Activated naive CD4-positive, alpha-beta T cell treated with anti-CD3 and anti-CD28 coated beads for 36 hours (primary cell): ENCODE results near the gene MAPT. TPM values are rescaled to one million over a fixed set of nuclear protein-coding genes. Genes with fewer than 3 reads are reported as not detected.

Source experiments
- CTCF ChIA-PET: fragments of 350-600 bp; sonication (Branson Sonifier 250); formaldehyde crosslinking; loops from one replicate; lab custom pipeline; 2021; ENCODE audit warnings: antibody characterized with exemption; lab: Charles Lee
- DNase-seq: peaks from one replicate; pipeline ENCODE4 v3.0.0-alpha.2; 2020
- H3K27ac Mint-ChIP-seq: one replicate; pipeline ENCODE4 v1.8.0; 2021; ENCODE audit warnings: mild to moderate bottlenecking, mixed read lengths
- H3K27me3 Mint-ChIP-seq: one replicate; pipeline ENCODE4 v1.8.0; 2021; ENCODE audit warnings: low read depth, mixed read lengths
- H3K36me3 Mint-ChIP-seq: one replicate; pipeline ENCODE4 v1.8.0; 2021; ENCODE audit warnings: low read depth, mixed read lengths
- H3K4me1 Mint-ChIP-seq: one replicate; pipeline ENCODE4 v1.8.0; 2021; ENCODE audit warnings: low read depth, mixed read lengths
- H3K4me3 Mint-ChIP-seq: one replicate; pipeline ENCODE4 v1.8.0; 2021; ENCODE audit warnings: mild to moderate bottlenecking, moderate library complexity, mixed read lengths
- H3K9me3 Mint-ChIP-seq: one replicate; pipeline ENCODE4 v1.8.0; 2021; ENCODE audit warnings: mixed read lengths
- intact Hi-C: fragments of 100-400 bp; cut with micrococcal nuclease; formaldehyde crosslinking; loops from one replicate; pipeline ENCODE4 v1.15.1; 2023
- total RNA-seq, 2 experiments: library from RNA; stranded (reverse); gene quantifications; one replicate each; pipeline ENCODE4 v1.2.3, GENCODE V29; 2021

Gene MAPT
- total RNA-seq, 2 experiments from 2014 or later, result 0.57 to 0.86 TPM

GRCh38 chr17:46037722-46038255, 143.4 kb downstream of the MAPT start:
- intact Hi-C loops, result no loop called here
- CTCF ChIA-PET, result interaction anchor here (0.7 to 1.5 kb wide), 3 partner anchors 9 to 149 kb away, joined by 3 to 4 read pairs (median 3); no protein-coding TSS in a partner anchor
- H3K27me3 Mint-ChIP-seq, result no peaks in the 10 kb centered on the region
- peak overlapping the region; percentile 20 for H3K27ac Mint-ChIP-seq
- H3K4me1 Mint-ChIP-seq, result peaks cover 5% of the 10 kb centered on the region
- peaks cover 18% of the 10 kb centered on the region for H3K36me3 Mint-ChIP-seq
- no peaks in the 10 kb centered on the region for H3K9me3 Mint-ChIP-seq
- H3K4me3 Mint-ChIP-seq, result no peak overlapping the region
- DNase-seq, result no peak

- no peak for DNase-seq
- H3K9me3 Mint-ChIP-seq, result no peaks in the 10 kb centered on the region
- intact Hi-C loops, result no loop called here
- CTCF ChIA-PET, result interaction anchor here (0.7 to 1.5 kb wide), 2 partner anchors 9 to 148 kb away, joined by 3 to 4 read pairs; no protein-coding TSS in a partner anchor
- H3K4me3 Mint-ChIP-seq, result no peak overlapping the region
- H3K27ac Mint-ChIP-seq, result peak overlapping the region; percentile 15
- peaks cover 5% of the 10 kb centered on the region for H3K4me1 Mint-ChIP-seq
- H3K36me3 Mint-ChIP-seq, result peaks cover 19% of the 10 kb centered on the region
- no peaks in the 10 kb centered on the region for H3K27me3 Mint-ChIP-seq
These were observed 144.1 kb downstream of the MAPT start for GRCh38 chr17:46038414-46038813.

- H3K27me3 Mint-ChIP-seq, result no peaks in the 10 kb centered on the region
- peaks cover 5% of the 10 kb centered on the region for H3K4me1 Mint-ChIP-seq
- no peaks in the 10 kb centered on the region for H3K9me3 Mint-ChIP-seq
- intact Hi-C loops, result no loop called here
- H3K36me3 Mint-ChIP-seq, result peaks cover 23% of the 10 kb centered on the region
- no peak for DNase-seq
- no peak overlapping the region for H3K27ac Mint-ChIP-seq
- CTCF ChIA-PET, result interaction anchor here (1.5 kb wide), 1 partner anchor 148 kb away, joined by 4 read pairs; no protein-coding TSS in a partner anchor
- no peak overlapping the region for H3K4me3 Mint-ChIP-seq
These were observed 144.6 kb downstream of the MAPT start for GRCh38 chr17:46038937-46039336.

- intact Hi-C loops, result no loop called here
These were observed 145.3 kb downstream of the MAPT start for GRCh38 chr17:46039592-46040186.

GRCh38 chr17:46042246-46042645, 147.9 kb downstream of the MAPT start:
- intact Hi-C loops, result no loop called here

More at GRCh38 chr17:46039592-46040186, 145.3 kb downstream of the MAPT start:
- Mint-ChIP-seq H3K27me3 (no peaks in the 10 kb centered on the region), H3K36me3 (peaks cover 25% of the 10 kb centered on the region), H3K4me3 (no peak overlapping the region), H3K9me3 (no peaks in the 10 kb centered on the region), H3K4me1 (peaks cover 11% of the 10 kb centered on the region), H3K27ac (no peak overlapping the region)
- DNase-seq, result no peak
- CTCF ChIA-PET, result interaction anchor here (1.0 kb wide), 1 partner anchor 11 kb away, joined by 3 read pairs; no protein-coding TSS in a partner anchor

GRCh38 chr17:46042925-46043324, 148.6 kb downstream of the MAPT start:
- Mint-ChIP-seq H3K9me3 (no peaks in the 10 kb centered on the region), H3K36me3 (peaks cover 24% of the 10 kb centered on the region)

More at GRCh38 chr17:46042246-46042645, 147.9 kb downstream of the MAPT start:
- no peaks in the 10 kb centered on the region for H3K9me3 Mint-ChIP-seq
- peaks cover 11% of the 10 kb centered on the region for H3K4me1 Mint-ChIP-seq
- no peak for DNase-seq
- H3K27ac Mint-ChIP-seq, result no peak overlapping the region
- CTCF ChIA-PET, result interaction anchor here (0.9 to 2.3 kb wide), 3 partner anchors 13 to 141 kb away, joined by 4 read pairs; no protein-coding TSS in a partner anchor
- H3K4me3 Mint-ChIP-seq, result no peak overlapping the region
- H3K27me3 Mint-ChIP-seq, result no peaks in the 10 kb centered on the region
- H3K36me3 Mint-ChIP-seq, result peaks cover 26% of the 10 kb centered on the region

GRCh38 chr17:46043606-46044005, 149.3 kb downstream of the MAPT start:
- intact Hi-C loops, result loop anchor here (1.0 kb wide), 3 partner anchors 41 to 170 kb away; no protein-coding TSS in a partner anchor
- H3K36me3 Mint-ChIP-seq, result peaks cover 23% of the 10 kb centered on the region
- H3K4me1 Mint-ChIP-seq, result peaks cover 11% of the 10 kb centered on the region
- no peaks in the 10 kb centered on the region for H3K9me3 Mint-ChIP-seq
- no peak for DNase-seq
- no peak overlapping the region for H3K4me3 Mint-ChIP-seq
- no peak overlapping the region for H3K27ac Mint-ChIP-seq
- no peaks in the 10 kb centered on the region for H3K27me3 Mint-ChIP-seq
- CTCF ChIA-PET, result interaction anchor here (0.6 to 2.8 kb wide), 22 partner anchors 10 to 745 kb away, joined by 3 to 31 read pairs (median 4); no protein-coding TSS in a partner anchor

More at GRCh38 chr17:46042925-46043324, 148.6 kb downstream of the MAPT start:
- intact Hi-C loops, result no loop called here
- no peak overlapping the region for H3K4me3 Mint-ChIP-seq
- no peaks in the 10 kb centered on the region for H3K27me3 Mint-ChIP-seq
- DNase-seq, result no peak
- H3K27ac Mint-ChIP-seq, result no peak overlapping the region
- peaks cover 11% of the 10 kb centered on the region for H3K4me1 Mint-ChIP-seq
- CTCF ChIA-PET, result interaction anchor here (0.6 to 2.8 kb wide), 9 partner anchors 41 to 170 kb away, joined by 3 to 31 read pairs (median 4); no protein-coding TSS in a partner anchor

GRCh38 chr17:46044286-46044928, 150.1 kb downstream of the MAPT start:
- peaks cover 11% of the 10 kb centered on the region for H3K4me1 Mint-ChIP-seq
- H3K4me3 Mint-ChIP-seq, result no peak overlapping the region
- DNase-seq, result peak; percentile 82
- H3K36me3 Mint-ChIP-seq, result peaks cover 25% of the 10 kb centered on the region
- H3K9me3 Mint-ChIP-seq, result no peaks in the 10 kb centered on the region
- no peak overlapping the region for H3K27ac Mint-ChIP-seq
- no peaks in the 10 kb centered on the region for H3K27me3 Mint-ChIP-seq
- intact Hi-C loops, result loop anchor here (1.0 kb wide), 3 partner anchors 42 to 169 kb away; no protein-coding TSS in a partner anchor
- CTCF ChIA-PET, result interaction anchor here (0.6 to 2.8 kb wide), 27 partner anchors 9 to 744 kb away, joined by 3 to 31 read pairs (median 4); no protein-coding TSS in a partner anchor

- Mint-ChIP-seq H3K4me3 (no peak overlapping the region), H3K27ac (no peak overlapping the region), H3K9me3 (no peaks in the 10 kb centered on the region), H3K27me3 (no peaks in the 10 kb centered on the region), H3K36me3 (peaks cover 31% of the 10 kb centered on the region), H3K4me1 (peaks cover 11% of the 10 kb centered on the region)
- no peak for DNase-seq
- CTCF ChIA-PET, result interaction anchor here (0.6 to 2.8 kb wide), 23 partner anchors 9 to 170 kb away, joined by 3 to 31 read pairs (median 5); no protein-coding TSS in a partner anchor
- intact Hi-C loops, result loop anchor here (1.0 kb wide), 3 partner anchors 43 to 168 kb away; no protein-coding TSS in a partner anchor
These were observed 150.6 kb downstream of the MAPT start for GRCh38 chr17:46044989-46045388.

GRCh38 chr17:46045639-46046038, 151.3 kb downstream of the MAPT start:
- Mint-ChIP-seq H3K9me3 (no peaks in the 10 kb centered on the region), H3K4me3 (no peak overlapping the region), H3K27ac (peak overlapping the region; percentile 17), H3K4me1 (peaks cover 11% of the 10 kb centered on the region), H3K36me3 (peaks cover 34% of the 10 kb centered on the region), H3K27me3 (no peaks in the 10 kb centered on the region)
- DNase-seq, result no peak
- CTCF ChIA-PET, result interaction anchor here (0.6 to 2.8 kb wide), 5 partner anchors 13 to 228 kb away, joined by 3 to 31 read pairs (median 4); no protein-coding TSS in a partner anchor
- intact Hi-C loops, result no loop called here

GRCh38 chr17:46046957-46047356, 152.6 kb downstream of the MAPT start:
- H3K36me3 Mint-ChIP-seq, result peaks cover 41% of the 10 kb centered on the region
- H3K4me3 Mint-ChIP-seq, result no peak overlapping the region
- H3K9me3 Mint-ChIP-seq, result no peaks in the 10 kb centered on the region
- peaks cover 23% of the 10 kb centered on the region for H3K4me1 Mint-ChIP-seq
- no peak for DNase-seq
- H3K27me3 Mint-ChIP-seq, result no peaks in the 10 kb centered on the region
- intact Hi-C loops, result no loop called here
- H3K27ac Mint-ChIP-seq, result no peak overlapping the region
- CTCF ChIA-PET, result interaction anchor here (0.6 to 0.9 kb wide), 3 partner anchors 118 to 164 kb away, joined by 3 to 6 read pairs (median 3); no protein-coding TSS in a partner anchor
